ENCODE results near the gene VSIG1.

VSIG1 gene

DNA sequence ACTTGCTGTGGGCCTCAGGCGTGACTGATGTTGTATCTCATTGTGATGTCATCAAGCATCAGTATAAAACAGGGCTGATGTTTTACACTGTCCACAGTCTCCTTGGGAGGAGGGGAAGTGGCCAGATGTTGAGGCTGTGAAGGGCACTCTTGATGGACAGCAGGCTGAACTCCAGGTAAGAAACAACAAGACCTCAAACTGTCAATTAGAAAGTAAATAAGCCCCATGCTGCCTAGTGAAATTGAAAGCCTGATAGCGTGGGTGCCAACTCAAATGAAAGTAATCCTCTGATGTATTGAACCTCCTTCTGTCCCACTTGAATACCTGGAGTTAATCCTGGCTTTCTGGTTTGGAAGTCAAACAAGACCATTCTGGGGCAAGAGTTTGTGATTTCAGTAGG is 19.7 kb downstream of the VSIG1 start:
- DNase-seq (ENCODE audit: low spot score) = no peak

- no peak for DNase-seq (ENCODE audit: low spot score)
Measured at GRCh38 chrX:108068121-108068520, 23.3 kb downstream of the VSIG1 start.

DNA sequence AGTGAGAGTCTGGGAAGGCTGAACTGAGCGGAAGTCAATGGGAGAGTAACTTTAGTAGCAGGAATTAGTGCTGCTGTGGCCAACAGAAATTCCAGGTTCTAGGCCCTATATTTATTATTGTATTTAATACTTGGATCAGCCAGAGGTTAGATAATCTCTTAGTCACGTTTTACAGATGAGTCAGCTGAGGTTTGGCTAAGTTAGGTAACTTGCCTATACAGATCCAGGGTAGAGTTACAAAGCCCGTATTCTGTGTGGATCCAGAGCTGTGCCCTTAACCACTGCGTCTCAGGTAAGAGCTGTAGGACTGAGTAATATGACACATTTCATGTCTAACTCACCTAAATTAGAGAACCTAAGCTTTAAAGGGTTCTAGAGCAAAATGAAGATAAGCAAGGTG is 26.0 kb downstream of the VSIG1 start:
- no peak for DNase-seq (ENCODE audit: low spot score)

DNA sequence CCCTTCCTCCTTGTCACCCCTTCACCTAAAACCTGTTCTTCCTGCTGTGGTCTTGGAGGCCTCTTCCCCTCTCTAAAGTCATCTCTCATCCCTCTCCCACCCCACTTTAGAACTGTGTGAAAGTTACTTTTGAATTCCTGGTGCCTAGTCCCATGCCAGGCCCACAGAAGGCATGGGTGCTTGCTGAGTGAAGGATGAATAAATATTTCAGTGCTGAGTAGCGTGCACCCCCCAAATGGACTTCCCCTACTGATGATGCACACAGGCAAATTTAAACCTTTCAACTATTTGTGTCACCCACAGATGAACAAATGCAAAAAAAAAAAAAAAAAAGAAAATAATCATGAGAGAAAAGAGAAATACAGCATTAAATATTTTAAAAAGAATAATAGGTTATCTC is 26.7 kb downstream of the VSIG1 start:
- no peak for DNase-seq (ENCODE audit: low spot score)

DNA sequence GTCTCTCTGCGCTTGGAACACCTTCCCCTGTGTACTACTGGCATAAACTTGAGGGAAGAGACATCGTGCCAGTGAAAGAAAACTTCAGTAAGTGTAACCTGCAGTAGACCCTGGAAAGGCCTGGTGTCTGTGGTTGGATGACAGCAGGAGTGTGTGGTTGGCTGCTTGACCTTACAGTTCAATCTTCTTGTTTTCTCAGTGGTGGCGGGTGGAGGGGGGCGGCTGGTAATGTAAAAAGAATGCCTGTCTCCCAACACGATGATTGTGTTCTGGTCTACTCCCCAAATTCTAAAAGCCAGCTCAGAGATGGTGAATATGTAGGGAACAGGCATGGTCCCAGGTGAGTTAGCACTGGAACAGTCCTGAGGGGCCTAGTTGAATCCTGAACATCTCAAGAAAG is 27.9 kb downstream of the VSIG1 start:
- DNase-seq (ENCODE audit: low spot score) = no peak

DNA sequence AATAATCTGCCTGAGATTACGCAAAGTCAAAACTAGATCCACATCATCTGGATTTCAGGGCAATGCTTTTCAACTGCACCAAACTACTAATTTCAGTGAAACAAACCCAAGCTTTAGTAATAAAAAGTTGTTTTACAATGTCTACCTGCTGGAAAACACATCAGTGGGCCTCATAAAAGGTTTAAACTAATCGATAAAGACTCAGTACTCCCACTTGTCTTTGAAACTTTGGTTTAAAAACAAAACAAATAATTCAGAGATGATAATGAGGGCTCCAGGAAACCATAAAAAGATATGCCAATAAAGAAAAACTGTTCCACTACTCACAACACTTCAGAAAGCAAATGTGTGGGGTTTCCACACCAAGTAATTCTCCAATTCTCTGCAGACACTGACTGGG is 36.2 kb downstream of the VSIG1 start:
- no peak for DNase-seq (ENCODE audit: low spot score)

- DNase-seq (ENCODE audit: low spot score) = no peak
Measured at GRCh38 chrX:108087792-108088191, 42.9 kb downstream of the VSIG1 start.

DNA sequence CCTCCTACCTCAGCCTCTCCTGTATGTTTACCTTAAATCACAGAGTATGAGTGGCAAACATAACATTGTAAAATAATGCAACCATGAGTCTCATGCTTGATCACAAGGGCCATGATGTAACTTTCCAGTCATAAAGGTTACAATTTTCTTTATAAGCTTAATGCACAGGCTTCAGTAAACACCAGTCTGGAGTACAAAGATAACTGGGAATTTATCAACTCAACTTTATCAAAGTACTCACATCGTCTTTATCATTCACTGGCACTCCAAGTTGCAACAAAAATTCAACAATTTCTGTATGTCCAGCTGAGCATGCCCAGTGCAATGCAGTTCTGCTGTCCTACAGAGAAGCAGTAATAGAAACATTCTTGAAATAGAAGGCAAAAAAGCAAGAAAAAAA is 43.6 kb downstream of the VSIG1 start:
- no peak for DNase-seq (ENCODE audit: low spot score)

DNA sequence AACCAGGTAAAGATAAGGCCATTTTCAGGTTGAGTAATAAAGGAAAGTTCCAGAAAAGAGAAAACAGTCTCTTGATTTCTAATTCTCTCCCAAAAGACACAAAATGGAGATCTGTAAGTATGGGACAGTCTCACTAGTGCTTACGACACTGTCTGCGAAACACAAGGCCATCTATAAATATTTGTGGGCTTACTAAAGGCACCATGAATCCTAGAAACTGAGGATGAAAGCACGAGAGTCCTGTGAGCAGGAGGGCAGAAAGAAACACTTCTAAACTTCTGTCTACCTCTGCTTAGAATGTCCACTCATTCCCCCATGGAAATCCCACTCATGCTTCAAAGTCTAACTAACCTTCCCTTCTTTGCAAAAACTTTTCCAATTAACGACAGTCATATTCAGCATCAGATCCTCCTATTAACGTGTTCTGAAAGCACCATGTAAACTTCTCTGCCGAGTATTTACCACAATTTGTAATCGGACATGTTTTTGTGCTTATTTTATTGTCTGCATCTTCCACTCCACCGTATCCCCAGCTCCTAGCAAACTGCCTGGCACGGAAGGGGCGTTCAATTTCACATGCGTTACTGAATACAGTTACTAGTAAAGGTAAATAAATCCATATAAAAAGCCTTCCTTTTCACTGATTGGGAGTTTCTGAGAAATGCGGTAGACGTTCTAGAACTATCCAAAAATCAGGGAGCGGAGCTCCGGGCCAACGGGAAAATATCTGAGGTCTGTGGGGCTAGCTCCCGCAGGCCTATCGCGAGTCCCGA is 45.8 kb downstream of the VSIG1 start:
- no peak for DNase-seq (ENCODE audit: low spot score)

GRCh38 chrX:108091264-108091877 is 46.5 kb downstream of the VSIG1 start, which contains the start of the genes ATG4A and PSMD10:
ATG4A (plus strand) TSS chrX:108091778; CDS start chrX:108091827, 49 bp downstream.
PSMD10 (minus strand) TSS chrX:108091542; CDS start chrX:108091520, 22 bp downstream.
- DNase-seq (ENCODE audit: low spot score) = peak; percentile 78

DNA sequence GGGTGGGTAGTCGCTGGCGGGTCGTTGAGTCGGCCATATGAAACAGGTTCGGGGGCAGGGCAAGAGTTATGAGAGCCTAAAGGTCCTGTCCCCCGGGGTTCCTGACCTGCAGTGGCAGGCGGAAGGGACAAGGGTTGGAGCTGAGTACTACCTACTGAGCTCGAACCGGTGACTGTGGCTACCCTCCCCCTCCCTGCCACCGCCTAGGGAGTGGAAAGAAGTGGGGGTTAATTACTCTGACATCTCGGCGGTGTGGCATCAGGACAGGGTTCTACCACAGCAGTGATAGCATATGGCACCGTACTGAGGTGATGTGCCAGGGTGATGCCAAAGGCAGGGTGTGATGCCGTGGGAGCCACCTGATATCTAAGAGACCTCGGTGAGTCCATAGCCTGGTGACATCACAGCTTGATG is 47.0 kb downstream of the VSIG1 start:
- DNase-seq (ENCODE audit: low spot score) = peak; percentile 23

- DNase-seq (ENCODE audit: low spot score) = peak; percentile 38
Measured at GRCh38 chrX:108097380-108097779, 52.5 kb downstream of the VSIG1 start.

DNA sequence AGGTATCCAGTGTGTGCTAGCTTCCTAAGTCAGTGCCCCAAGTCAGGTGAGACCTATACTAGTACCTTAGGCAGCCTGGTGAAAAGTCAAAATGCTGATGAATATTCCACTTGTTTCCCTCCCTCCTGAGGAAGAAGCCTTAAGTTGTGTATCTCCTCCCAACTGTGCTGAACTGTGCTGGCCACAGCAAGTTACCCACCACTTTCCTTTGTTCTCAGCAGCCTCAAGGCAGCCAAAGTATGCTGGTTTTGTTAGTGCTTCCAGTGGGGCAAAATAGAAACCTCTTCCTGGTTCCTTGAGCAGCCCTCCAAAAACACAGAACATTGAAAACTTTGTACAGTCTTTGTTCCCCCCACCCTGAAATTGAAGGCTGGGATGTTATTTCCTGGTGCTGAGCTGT is 60.6 kb downstream of the VSIG1 start:
- no peak for DNase-seq (ENCODE audit: low spot score)

DNA sequence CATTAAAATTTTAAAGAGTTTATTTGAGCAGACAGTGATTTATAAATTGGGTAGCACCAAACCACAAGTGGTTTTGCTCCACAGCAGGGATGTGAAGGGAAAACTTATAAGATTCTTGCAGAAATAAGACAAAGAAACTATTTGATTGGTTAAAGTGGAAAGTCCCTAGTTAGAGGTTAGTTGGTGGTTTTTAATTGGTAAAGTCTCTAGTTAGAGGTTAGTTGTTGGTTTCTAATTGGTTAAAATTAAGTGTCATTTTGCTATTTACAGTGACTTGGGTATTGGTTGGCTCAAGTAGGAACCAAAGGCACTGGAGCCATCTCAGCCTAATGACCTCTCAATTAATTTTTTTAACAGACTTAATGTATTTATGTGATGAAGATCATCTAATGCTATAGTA is 69.7 kb downstream of the VSIG1 start:
- no peak for DNase-seq (ENCODE audit: low spot score)

DNA sequence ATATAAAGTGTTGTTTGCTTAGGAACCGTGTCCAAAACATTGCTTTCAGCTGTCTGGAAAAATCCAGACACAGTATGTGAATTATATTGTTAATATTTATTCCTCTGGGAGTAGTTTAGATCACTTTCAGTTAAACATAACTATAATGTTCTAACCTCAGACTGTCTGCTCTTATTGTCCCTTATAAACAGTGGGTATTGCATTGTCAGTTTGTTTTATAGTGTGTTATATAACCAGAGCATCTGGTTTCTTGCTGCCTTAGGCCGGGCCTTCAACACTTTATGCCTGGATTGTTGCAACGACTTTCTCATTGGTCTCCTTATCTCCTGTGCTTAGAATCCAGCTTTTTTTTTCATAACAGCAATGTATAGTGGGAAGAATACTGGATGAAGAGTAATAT is 73.1 kb downstream of the VSIG1 start:
- DNase-seq (ENCODE audit: low spot score) = no peak

DNA sequence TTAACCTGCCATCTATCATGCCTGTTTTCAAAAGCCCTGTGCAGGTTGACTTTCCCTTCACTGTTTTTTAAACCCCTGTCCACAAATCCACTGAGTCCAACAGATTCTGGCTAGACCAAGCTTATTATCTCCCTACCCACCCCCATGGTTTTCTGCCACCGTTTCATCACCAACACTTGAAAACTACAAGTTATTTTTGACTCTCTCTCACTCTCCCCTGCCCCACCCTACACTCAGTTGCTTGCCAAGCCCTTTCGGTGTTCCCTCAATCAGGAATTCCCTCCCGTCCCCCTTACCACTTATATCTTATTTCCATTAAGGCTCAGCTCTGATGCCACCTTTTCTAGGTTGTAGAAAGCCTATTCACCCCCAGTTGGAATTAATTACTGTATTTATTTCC is 76.4 kb downstream of the VSIG1 start:
- DNase-seq (ENCODE audit: low spot score) = no peak

GRCh38 chrX:108122748-108123147 is 77.9 kb downstream of the VSIG1 start:
- DNase-seq (ENCODE audit: low spot score) = no peak

GRCh38 chrX:108123591-108124366 is 78.9 kb downstream of the VSIG1 start:
- DNase-seq (ENCODE audit: low spot score) = no peak

- DNase-seq (ENCODE audit: low spot score) = no peak
Measured at GRCh38 chrX:108126661-108127060, 81.8 kb downstream of the VSIG1 start.

- no peak for DNase-seq (ENCODE audit: low spot score)
Measured at GRCh38 chrX:108127152-108127551, 82.3 kb downstream of the VSIG1 start.

All from kidney capillary endothelial cell (primary cell).